H54 (cell line): ENCODE data around the gene GPR155.

Experiments
- DNase-seq: peaks from one replicate; pipeline ENCODE4 v3.0.0; 2011; ENCODE audit warnings: low spot score, mixed read lengths; ENCODE audit not compliant: insufficient read length
- FAIRE-seq: peaks from 3 replicates; lab custom pipeline; 2011; peaks lifted over from hg19 to GRCh38; lab: Jason Lieb, UNC
- POLR2A ChIP-seq: IDR thresholded peaks from 2 replicates; pipeline ENCODE4 v1.6.1; 2011; ENCODE audit warnings: low read depth, mild to moderate bottlenecking, low read length

GPR155 gene, protein sequence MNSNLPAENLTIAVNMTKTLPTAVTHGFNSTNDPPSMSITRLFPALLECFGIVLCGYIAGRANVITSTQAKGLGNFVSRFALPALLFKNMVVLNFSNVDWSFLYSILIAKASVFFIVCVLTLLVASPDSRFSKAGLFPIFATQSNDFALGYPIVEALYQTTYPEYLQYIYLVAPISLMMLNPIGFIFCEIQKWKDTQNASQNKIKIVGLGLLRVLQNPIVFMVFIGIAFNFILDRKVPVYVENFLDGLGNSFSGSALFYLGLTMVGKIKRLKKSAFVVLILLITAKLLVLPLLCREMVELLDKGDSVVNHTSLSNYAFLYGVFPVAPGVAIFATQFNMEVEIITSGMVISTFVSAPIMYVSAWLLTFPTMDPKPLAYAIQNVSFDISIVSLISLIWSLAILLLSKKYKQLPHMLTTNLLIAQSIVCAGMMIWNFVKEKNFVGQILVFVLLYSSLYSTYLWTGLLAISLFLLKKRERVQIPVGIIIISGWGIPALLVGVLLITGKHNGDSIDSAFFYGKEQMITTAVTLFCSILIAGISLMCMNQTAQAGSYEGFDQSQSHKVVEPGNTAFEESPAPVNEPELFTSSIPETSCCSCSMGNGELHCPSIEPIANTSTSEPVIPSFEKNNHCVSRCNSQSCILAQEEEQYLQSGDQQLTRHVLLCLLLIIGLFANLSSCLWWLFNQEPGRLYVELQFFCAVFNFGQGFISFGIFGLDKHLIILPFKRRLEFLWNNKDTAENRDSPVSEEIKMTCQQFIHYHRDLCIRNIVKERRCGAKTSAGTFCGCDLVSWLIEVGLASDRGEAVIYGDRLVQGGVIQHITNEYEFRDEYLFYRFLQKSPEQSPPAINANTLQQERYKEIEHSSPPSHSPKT

DNA sequence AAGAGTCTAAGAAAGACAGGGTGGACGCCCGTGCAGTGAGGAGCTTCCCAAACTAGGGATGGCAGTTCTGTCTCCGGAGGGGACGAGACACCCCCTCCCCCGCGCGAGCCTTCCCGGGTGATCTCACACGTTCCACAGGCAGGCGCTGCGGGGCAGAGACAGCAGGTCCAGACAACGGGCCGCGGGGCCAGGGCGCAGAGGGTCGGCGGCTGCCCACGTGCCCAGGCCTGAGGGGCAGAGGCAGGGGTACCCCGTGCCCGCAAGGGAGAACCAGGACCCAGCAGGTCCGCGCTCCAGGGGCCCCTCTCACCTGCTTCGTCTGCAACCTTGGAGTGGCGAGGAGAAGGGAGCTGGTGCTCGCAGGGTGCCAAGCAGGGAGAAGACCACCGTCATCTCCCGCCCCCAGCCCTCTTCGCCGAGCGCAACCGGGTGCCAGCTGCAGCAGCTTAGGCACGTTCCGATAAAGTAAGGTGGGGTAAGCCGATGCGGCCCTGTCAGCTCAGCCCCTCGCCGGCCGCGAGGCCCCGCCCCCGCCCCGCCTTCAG is at the start of gene GPR155:
Gene GPR155, minus strand, starts transcription at position 467 of the 545 bp plus-strand sequence. CDS start 5,073 bp downstream, outside the sequence.
- FAIRE-seq (no peak), DNase-seq (peak; percentile 43)
- 0 out of 2 replicates have a peak, but pooled peaks have one; percentile 4 for TF ChIP-seq POLR2A

DNA sequence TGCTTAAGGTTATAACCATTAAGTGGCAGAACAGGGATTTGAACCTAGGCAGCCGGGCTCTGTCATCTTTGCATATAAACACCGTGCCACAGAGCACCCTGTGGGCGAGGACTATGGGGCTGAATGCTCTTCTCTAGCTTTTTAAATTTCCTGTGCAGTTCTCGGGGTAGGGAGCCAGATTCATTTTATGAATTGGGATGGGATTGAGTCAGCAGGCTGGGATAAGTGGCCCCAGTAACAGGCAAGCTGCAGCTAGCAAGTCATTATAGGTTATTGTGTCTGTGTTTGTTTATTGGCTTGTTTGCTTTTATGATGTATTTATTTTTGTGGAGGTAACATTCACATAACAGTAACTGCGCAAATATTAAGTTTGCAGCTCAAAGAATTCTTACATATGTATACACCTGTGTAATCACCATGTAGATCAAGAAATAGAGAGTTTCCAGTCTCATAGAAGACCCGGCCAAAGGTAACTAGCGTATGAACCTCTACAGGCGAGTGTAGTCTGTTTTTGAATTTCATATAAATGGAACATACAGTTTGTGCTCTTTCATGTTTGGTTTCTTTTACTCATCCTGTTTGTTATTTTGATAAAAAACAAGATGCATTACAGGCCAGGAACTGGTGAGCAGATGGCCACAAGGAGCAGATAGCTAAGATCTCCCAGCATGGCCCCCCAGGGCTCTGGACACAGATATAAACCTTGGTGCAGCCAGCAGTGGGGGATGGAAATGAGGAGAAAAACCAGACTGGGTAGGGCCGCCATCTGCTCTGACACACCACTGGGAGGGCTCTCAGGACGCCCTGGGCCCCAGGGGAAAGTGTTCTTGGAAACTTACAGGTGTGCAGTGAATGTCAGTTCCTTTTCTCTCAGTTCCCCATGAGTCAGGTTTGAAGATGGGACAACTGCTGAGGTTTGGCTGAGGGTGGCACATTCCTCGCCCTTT is 49.2 kb upstream of the GPR155 start:
- DNase-seq (no peak), FAIRE-seq (no peak)
- no peak for TF ChIP-seq POLR2A

DNA sequence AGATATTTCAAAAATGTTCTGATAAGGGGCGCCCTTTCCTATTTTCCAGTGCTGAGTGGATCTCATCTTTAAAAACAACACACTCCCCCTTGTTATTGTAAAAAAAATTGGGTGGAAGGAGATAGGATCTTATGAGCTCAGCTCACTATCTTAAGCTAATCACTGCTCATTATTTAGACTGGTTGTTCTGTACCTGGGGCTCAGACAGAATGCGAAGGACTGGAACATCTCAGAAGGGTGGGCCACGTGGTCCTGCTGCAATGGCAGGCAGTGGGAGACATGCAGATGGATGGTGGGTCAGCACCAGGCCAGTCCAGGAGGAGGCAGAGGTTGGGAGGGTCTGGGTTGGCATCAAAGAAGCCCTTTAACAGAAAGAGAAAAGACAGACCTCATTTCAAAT is 48.3 kb upstream of the GPR155 start:
- no peak for DNase-seq
- no peak for TF ChIP-seq POLR2A

DNA sequence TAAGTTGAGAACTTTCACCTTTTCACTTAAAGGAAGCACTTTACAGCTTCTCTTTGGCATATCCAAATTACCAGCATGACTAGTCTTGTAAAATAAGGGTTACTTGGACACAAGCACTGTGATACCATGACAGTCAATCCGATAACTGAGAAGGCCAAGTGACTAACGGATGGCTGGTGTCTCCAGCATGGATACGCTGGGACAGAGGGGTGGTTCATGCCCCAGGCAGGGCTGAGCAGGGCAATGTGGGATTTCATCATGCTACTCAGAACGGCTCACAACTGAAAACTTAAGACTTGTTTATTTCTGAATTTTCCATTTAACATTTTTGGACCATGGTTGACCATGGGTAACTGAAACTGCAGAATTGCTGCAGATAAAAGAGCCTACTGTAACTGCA is 43.1 kb upstream of the GPR155 start:
- DNase-seq (no peak), FAIRE-seq (no peak)
- no peak for TF ChIP-seq POLR2A

More for the DNA sequence above, 48.3 kb upstream of the GPR155 start:
- FAIRE-seq = no peak

DNA sequence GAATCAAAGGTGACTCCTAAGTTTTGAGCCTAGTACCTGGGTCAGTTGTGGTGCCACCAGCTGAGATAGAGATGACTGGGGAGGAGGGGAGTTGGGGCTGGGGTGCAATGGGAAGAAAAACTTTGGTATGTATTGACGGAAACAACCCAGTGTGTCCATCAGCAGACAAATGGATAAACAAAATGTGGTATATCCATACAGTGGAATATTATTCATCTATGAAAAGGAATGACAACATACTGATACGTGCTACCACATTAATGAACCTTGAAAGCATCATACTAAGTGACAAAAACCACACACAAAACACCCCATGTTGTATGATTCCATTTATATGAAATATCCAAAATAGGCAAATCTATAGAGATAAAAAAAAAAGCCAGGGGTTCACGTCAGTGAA is 41.1 kb upstream of the GPR155 start:
- DNase-seq (no peak), FAIRE-seq (no peak)
- TF ChIP-seq POLR2A = no peak

DNA sequence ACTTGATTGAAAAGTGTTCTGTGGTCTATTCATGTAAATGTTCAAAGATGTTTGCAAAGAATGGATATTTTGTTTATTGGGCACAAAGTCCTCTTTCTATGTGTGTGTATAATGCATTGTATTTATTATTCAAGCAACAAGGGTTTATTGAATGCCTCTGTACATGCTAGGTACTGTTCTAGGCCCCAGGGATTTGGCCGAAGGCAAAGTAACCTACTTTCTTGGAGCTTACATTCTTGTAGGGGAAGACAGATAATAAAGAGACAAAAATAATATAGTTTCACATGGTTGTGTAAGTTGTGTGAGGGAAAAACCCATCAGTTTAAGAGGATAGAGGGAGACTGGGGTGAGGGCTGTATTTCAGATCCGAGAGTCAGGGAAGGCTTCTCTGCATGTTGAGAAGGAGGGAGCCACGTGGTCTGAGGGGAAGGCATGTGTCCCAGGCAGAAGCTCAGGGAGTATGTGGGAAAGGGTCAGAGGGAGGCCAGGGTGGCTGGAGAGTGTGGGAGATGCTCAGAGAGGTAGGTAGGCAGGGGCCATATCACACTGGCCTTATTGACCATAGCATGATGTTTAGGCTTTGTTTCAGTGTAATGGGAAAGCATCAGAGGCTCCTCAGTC is 40.4 kb upstream of the GPR155 start:
- no peak for TF ChIP-seq POLR2A
- no peak for DNase-seq
- FAIRE-seq = no peak

DNA sequence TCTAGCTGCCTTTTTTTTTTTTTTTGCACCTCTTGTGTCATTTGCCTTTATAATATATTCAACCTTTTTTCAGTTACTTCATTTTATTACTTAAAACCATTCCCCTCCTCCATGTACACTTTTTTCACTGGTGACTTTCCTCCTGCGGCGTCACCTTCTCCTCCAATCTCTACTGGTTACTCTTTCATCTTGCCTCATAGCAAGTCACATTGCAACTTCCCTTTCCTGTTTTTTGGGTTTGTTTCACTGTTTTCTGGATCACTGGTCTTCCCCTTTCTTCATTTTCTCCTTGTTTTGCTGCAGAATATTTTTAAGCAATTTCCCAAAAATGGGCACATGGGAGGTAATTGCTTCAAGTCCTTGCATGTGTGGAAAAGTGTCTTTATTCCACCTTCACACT is 37.7 kb upstream of the GPR155 start:
- DNase-seq (no peak), FAIRE-seq (no peak)
- no peak for TF ChIP-seq POLR2A

DNA sequence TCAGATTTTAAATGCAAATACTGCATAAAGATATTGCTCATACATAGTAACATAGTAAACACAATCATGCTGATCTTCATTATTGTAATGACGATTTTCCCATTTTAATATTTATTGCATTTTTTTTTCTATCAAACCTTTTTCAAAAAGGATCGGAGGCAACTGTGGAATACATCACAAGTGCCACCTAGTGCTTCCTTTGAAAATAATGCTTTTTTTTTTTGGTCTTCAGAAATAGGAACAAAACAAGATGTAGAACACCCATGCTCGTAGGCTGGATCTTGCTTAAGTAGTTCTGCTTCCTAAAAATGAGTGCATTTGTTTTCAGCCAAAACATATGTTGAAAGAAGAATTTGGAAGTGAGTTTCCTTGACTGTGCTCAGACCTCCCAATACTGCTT is 35.7 kb upstream of the GPR155 start:
- no peak for FAIRE-seq
- no peak for TF ChIP-seq POLR2A
- no peak for DNase-seq

DNA sequence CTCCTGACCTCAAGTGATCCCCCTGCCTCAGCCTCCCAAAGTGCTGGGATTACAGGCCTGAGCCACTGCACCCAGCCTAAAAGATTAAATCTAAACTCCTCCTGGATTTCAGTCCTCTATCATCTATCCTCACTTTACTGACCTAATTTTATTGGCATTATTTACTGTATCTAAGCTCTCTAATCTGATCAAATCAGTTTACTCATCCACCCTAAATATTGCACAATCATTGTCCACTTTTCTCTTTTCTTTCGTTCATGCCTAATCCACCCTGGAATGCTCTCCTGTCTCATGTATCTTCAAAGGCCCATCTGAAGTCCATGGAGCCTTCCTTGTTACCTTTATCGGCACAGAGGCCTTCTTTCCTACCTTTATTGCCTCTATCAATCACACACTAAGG is 31.6 kb upstream of the GPR155 start:
- FAIRE-seq (no peak), DNase-seq (no peak)
- no peak for TF ChIP-seq POLR2A

DNA sequence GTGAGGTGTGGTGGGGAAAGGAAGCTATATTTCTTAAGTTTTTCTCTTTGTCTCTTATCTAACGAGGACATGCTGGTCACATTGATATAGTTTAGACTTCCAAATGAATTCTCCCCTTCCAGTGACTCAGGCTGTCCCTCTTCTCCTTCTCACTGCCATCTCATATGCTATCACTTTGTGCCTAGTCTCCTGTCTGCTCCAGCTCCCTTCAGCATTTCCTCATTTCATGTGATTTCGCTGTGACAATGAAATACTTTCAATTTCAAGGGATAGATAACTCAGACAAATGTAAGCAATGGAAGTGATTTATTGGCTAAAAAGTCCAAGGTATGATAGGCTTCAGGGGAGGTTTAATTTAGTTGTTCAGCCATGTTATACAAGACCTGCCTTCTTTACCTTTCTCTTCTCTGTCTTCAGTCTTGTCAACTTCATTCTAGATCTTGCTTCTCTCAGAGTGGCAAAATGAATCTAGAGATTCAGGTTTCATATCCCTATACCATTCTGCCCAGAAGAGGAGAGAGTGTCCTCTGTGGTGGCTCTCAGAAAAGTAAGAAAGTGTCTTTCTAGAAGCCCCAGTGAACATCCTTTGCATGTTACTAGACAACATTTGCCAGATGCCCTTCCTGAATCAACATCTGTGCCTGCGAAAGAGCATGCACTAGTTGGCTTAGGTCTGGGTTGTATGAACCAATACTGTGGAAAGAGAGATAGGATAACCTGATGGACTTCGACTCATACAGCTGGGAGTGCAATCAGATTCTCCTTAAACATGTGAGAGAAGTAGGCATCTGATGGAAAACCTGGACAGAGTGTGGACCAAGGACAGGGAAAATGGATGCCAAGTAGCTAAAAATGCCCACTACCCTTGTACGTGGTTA is 29.9 kb upstream of the GPR155 start:
- TF ChIP-seq POLR2A = no peak
- FAIRE-seq (no peak), DNase-seq (no peak)

DNA sequence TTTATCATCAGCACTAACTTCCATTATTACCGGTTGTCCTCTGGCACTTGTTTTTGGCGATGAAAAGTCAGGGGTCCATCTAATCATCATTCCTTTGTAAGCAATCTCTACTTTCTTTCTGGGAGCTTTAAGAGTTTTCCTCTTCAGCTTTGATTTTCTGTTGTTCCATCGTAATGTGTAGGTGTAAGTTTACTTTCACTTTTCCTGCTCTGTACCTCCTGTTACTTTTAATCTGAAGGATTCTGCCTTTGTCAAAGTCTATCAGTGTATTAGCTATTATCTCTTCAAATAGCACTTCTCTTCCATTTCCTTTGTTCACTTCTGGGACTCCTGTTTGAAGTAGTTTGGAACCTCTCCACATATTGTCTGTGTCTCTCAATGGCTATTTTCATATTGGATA is 25.5 kb upstream of the GPR155 start:
- no peak for TF ChIP-seq POLR2A
- no peak for DNase-seq
- FAIRE-seq = no peak
